Stomach (tissue), 4 donors: ENCODE measurements around the gene TGM1.
"Not testable (repeated sequence)": the region's sequence is repeated elsewhere in the genome, so short reads cannot be mapped to it uniquely, and the experiment has no call there.

Experiments
- EP300 ChIP-seq: sonication (generic); formaldehyde crosslinking; IDR thresholded peaks from one replicate; pipeline ENCODE4 v1.6.1; 2017; ENCODE audit warnings: antibody characterized with exemption
- POLR2AphosphoS5 ChIP-seq, 3 donors: sonication (generic); formaldehyde crosslinking; IDR thresholded peaks; one replicate each; pipeline ENCODE4 v1.6.1; 2016; ENCODE audit warnings: antibody characterized with exemption in 3 of 3
- TF ChIP-seq, protein P1 (sequence below), 7 experiments: fragments of 450-650 bp in 4 of 7; fragments of 200-600 bp in 3 of 7; sonication (generic) in 3 of 7; IDR thresholded peaks; one replicate each; pipeline ENCODE4 v1.5.1; 2016 to 2019; ENCODE audit warnings: antibody characterized with exemption in 7 of 7, control low read depth in 2 of 7, mild to moderate bottlenecking in 1 of 7

DNA sequence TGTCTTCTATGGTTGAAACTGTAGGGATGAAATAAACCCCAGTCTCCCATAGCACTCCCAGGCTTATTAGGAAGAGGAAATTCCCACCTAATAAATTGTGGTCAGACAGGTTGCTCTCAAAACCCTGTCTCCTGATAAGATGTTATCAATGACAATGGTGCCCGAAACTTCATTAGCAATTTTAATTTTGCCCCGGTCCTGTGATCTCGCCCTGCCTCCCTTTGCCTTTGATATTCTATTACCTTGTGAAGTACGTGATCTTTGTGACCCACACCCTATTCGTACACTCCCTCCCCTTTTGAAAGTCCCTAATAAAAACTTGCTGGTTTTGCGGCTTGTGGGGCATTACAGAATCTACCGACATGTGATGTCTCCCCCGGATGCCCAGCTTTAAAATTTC lies 60.4 kb downstream of the TGM1 start:
- not testable (repeated sequence) for TF ChIP-seq POLR2AphosphoS5 (IDR thresholded peaks at IDR 0.05); EP300
- TF ChIP-seq, protein P1, sequence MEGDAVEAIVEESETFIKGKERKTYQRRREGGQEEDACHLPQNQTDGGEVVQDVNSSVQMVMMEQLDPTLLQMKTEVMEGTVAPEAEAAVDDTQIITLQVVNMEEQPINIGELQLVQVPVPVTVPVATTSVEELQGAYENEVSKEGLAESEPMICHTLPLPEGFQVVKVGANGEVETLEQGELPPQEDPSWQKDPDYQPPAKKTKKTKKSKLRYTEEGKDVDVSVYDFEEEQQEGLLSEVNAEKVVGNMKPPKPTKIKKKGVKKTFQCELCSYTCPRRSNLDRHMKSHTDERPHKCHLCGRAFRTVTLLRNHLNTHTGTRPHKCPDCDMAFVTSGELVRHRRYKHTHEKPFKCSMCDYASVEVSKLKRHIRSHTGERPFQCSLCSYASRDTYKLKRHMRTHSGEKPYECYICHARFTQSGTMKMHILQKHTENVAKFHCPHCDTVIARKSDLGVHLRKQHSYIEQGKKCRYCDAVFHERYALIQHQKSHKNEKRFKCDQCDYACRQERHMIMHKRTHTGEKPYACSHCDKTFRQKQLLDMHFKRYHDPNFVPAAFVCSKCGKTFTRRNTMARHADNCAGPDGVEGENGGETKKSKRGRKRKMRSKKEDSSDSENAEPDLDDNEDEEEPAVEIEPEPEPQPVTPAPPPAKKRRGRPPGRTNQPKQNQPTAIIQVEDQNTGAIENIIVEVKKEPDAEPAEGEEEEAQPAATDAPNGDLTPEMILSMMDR (IDR thresholded peaks at IDR 0.05): not testable (repeated sequence)
